GM12872 (cell line): ENCODE results near the gene AGRP.

Source experiments
- TF ChIP-seq, protein P1 (sequence below): IDR thresholded peaks from 3 replicates; pipeline ENCODE4 v1.5.1; 2011; ENCODE audit warnings: low read depth, mild to moderate bottlenecking, low read length, moderate library complexity; ENCODE audit not compliant: insufficient read depth

AGRP gene

DNA sequence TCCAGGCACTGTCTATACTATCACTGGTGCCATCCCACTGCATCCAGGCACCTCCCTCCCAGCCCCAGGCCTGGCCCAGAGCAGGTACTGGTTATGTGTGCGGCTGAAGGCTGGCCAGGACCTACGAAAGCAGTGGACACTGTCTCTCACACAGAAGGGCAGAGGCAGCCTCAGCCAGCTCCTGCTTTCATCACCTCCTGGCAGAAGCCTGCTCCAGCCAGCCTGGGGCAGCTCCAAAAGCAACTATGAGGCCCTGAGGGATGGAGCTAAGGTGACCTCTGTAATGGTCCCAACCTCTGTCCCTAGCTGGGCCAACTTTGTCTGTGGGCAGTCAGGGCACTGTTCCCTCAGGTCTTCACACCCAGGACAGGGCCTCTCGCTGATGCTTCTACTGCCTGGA, 33.6 kb downstream of the AGRP start:
- TF ChIP-seq, protein P1, sequence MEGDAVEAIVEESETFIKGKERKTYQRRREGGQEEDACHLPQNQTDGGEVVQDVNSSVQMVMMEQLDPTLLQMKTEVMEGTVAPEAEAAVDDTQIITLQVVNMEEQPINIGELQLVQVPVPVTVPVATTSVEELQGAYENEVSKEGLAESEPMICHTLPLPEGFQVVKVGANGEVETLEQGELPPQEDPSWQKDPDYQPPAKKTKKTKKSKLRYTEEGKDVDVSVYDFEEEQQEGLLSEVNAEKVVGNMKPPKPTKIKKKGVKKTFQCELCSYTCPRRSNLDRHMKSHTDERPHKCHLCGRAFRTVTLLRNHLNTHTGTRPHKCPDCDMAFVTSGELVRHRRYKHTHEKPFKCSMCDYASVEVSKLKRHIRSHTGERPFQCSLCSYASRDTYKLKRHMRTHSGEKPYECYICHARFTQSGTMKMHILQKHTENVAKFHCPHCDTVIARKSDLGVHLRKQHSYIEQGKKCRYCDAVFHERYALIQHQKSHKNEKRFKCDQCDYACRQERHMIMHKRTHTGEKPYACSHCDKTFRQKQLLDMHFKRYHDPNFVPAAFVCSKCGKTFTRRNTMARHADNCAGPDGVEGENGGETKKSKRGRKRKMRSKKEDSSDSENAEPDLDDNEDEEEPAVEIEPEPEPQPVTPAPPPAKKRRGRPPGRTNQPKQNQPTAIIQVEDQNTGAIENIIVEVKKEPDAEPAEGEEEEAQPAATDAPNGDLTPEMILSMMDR, result no peak

DNA sequence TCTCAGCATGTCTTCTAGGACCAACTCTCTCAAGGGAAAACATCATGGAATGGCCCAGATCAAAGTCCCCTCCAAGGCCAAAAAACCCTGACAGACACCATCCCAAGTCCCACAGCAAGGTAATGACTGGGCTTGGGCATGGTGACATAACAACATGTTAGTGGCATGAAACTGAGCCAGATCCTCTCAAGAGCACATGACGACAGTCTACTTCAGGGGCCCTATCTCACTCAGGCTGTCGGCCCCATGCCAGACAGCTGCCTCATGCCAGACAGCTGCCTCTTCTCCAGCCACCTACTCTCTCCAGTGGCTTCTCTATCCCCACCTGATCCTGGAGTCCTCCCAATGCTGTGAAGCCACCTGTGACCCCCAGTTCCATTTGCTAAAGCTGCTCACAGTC, 34.0 kb downstream of the AGRP start:
- TF ChIP-seq, protein P1, result no peak

DNA sequence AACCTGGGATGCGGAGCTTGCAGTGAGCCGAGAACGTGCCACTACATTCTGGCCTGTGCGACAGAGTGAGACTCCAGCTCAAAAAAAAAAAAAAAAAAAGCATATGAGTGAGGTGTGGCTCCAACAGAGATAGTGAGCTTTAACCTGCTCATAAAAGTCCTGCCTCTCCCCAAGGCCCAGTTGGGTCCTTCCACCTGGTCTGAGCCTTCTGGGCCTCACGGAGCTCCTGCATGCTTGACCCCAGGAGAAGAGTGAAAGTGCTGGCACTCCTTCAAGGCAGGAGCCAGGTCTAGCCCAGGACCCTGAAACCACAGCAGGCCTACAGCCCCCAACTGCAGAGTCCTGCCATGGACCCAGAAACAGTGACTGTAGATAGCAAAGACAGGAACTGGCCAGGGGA, 34.8 kb downstream of the AGRP start:
- TF ChIP-seq, protein P1, result no peak

DNA sequence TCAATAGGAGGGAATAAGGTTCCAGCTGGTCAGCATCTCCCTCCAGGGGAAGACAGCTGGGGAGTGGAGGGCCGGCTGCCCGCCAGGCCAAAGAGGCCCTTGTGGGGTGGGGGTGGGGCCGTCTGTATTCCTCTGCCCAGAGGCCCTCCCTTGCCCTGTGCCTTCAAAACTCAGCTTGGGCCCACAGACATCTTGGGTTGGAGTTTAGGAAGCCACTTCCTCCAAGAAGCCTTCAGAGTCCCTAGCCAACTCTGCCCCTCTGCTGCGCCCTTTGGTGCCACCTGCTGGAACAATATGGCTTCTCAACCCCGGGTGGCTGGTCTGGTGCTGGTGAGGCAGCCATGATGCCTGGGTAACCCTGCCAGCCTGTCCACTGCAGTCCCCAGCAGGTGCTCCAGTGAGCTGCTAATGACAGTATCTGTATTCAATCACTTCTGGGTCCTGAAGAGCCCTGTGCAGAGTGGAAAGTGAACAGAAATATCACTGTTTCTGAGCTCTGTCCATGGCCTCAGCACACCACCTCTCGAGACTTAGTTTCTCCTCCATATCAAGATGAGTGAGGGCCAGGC, 35.8 kb downstream of the AGRP start:
- TF ChIP-seq, protein P1, result peak; percentile 86

DNA sequence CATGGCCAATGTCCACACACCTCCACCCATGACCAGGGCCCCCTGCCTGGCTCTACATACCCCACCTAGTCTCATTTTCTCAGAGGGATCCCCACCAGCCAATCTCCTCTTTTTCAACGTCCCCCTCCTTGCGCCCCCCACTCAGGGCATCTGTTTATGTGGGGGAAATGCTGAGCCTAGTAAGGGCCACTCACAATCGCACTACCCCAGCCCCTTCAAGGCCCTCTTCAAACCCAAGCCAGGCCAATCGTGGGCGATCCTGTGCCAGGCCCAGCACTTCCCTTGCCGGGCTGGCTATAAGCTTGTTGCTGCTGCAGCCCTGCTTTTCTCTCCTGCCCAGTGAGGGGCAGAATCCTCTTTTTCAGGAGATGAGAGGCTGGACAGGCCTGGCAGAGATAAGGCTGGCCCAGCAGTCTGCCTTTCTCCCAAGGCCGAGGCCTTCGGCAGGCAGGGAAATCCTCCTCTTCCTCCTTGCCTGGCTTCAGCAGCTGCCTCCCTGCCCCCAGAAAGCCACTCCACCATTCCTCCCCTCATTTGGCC, 36.3 kb downstream of the AGRP start:
- TF ChIP-seq, protein P1, result no peak

DNA sequence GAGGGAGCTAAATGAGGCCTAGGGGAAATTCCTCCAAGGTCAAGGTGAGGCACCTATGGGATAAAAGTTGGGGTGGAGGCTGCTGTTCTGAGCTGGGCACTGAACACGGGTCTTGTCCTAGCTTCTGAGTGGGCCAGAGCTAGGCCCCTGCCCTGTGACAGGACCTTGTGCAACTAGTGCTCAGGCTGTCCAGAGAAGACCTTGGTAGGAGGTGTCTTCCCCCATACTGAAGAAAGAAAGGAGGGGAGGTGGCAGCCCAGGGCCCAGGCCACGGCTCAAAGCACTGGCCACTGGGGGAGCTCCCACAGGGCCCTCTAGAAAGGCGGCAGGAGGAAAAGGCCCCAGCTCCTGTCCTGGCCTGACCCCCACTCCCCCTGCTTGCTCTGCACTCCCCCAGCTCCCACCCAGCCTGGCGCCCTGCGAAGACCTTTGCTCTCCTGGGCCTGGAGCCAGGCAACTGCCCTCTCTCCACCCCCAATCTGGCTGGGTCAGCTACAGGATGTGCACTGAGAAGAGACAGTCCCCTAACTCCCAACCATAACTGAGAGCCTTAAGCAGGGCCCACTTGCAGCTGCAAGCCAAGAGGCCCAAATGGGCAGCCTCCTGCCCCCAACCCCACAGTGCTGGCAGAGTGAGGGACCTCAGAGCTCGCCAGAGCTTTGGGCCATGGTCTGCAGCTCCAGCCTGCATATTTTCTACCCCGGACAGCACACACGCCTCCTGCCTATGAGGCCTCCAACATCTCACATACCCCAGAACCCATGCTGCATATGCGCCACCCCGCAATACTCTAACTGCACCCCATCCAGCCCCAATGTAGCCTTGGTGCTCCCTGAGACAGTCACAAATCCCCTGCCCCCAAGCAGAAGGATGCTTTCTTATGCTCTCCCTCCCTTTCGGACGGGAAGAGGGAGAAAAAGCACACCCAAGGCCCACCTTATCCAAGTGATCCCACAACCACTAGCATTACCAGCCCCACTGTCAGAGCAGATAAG, 37.1 kb downstream of the AGRP start:
- TF ChIP-seq, protein P1, result no peak

DNA sequence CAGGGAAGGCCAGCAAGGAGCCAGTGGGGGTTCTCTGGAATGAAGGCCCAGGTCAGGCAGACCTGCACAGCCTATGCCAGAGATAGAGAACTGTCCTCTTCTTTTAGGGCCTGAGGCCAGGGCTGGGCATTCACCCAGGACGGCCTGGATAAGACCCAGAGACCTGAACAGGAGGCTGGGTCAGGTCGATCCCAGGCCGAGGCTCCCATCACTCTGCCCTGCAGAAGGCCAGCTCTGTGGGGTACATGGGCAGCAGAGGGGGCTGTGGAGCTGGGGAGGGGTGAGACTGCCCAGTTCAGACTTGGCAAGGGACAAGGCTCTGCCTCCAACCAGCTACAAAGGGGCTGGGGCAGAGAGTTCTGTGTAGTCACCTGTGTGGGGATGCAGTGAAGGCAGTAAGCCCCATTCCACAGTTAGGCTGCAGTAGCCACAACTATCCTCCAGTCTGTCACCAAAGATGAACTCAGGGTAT, 37.9 kb downstream of the AGRP start:
- TF ChIP-seq, protein P1, result no peak
